ENCODE results near the gene ERVH48-1. TPM values are rescaled to one million over a fixed set of nuclear protein-coding genes. Genes with fewer than 3 reads are reported as not detected.
A peak's percentile ranks its signal among the peaks of the same experiment; 100 is the strongest.

The ERVH48-1 gene
- total and polyA plus RNA-seq, 4 donors, result 0.02 to 1.1 (median 0.15) TPM

- TF ChIP-seq, protein P1, sequence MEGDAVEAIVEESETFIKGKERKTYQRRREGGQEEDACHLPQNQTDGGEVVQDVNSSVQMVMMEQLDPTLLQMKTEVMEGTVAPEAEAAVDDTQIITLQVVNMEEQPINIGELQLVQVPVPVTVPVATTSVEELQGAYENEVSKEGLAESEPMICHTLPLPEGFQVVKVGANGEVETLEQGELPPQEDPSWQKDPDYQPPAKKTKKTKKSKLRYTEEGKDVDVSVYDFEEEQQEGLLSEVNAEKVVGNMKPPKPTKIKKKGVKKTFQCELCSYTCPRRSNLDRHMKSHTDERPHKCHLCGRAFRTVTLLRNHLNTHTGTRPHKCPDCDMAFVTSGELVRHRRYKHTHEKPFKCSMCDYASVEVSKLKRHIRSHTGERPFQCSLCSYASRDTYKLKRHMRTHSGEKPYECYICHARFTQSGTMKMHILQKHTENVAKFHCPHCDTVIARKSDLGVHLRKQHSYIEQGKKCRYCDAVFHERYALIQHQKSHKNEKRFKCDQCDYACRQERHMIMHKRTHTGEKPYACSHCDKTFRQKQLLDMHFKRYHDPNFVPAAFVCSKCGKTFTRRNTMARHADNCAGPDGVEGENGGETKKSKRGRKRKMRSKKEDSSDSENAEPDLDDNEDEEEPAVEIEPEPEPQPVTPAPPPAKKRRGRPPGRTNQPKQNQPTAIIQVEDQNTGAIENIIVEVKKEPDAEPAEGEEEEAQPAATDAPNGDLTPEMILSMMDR (IDR thresholded peaks at IDR 0.05; ENCODE audit: control extremely low read depth, extremely low read depth), result no peak
- H3K36me3 ChIP-seq (ENCODE audit: control insufficient read depth in 4 of 4, insufficient read depth in 4 of 4, low read length in 4 of 4), result peaks cover 4 to 9% (median 5%) of the 10 kb centered on the region in 4 donors
- ATAC-seq (ENCODE audit: insufficient read depth, low FRiP score), result peak; percentile 95
- peak within 1 kb of the TSS; percentile 93 to 98 for H3K27ac ChIP-seq (ENCODE audit: low read depth in 1 of 2, low read length in 1 of 2)
- no peaks in the 10 kb centered on the region for H3K9me3 ChIP-seq (ENCODE audit: control insufficient read depth in 4 of 4, insufficient read depth in 3 of 4, low read length in 3 of 4)
- H3K27me3 ChIP-seq (ENCODE audit: control insufficient read depth in 3 of 3, insufficient read depth in 3 of 3, low read length in 2 of 3), result no peaks in the 10 kb centered on the region
- WGBS, 2 donors, result 0 to 1% methylated on average over 66 to 87 of the region's 87 CpGs
- H3K4me1 ChIP-seq (ENCODE audit: control insufficient read depth in 5 of 5, insufficient read depth in 5 of 5, low read length in 5 of 5), result peaks cover 0 to 5% (median 2%) of the 10 kb centered on the region in 5 donors
- H3K9ac ChIP-seq (ENCODE audit: insufficient read depth in 1 of 2, low read length in 2 of 2), result peak within 1 kb of the TSS; percentile 90 to 93
- DNase-seq, result peak; percentile 99 to 100 (median 99)
- H3K4me3 ChIP-seq, result peak within 1 kb of the TSS; percentile 80
Measured at GRCh38 chr21:42892931-42893755, 32.3 kb downstream of the ERVH48-1 start, which contains the start of gene NDUFV3. Gene NDUFV3, plus strand, starts transcription at chr21:42893309. Its CDS starts 25 bp downstream, at chr21:42893334.

DNA sequence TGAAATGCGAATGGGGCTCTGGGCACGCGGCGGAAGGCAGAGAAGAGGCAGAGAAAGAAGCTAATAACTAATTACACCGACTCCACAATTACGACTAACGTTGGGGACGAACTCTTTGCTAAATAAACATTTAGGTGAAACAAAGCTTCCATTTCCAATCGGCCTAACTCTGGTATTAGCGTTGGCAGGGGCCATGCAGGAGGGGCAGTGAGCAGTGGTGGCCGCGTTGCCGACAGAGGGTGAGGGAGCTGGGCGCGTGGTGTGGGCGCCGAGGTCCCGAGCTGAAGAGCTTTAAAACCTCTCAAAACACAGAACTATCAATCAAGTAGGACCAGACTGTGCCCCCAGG is 32.9 kb downstream of the ERVH48-1 start:
- DNase-seq, result no peak
- Histone ChIP-seq H3K9ac (ENCODE audit: insufficient read depth in 1 of 2, low read length in 2 of 2) (peak overlapping the region; percentile 90), H3K27me3 (ENCODE audit: control insufficient read depth in 3 of 3, insufficient read depth in 3 of 3, low read length in 2 of 3) (no peaks in the 10 kb centered on the region), H3K36me3 (ENCODE audit: control insufficient read depth in 4 of 4, insufficient read depth in 4 of 4, low read length in 4 of 4) (peaks cover 4 to 9% (median 4%) of the 10 kb centered on the region in 4 donors), H3K9me3 (ENCODE audit: control insufficient read depth in 4 of 4, insufficient read depth in 3 of 4, low read length in 3 of 4) (no peaks in the 10 kb centered on the region), H3K27ac (ENCODE audit: low read depth in 1 of 2, low read length in 1 of 2) (peak overlapping the region; percentile 82 to 93), H3K4me3 (peak overlapping the region; percentile 30), H3K4me1 (ENCODE audit: control insufficient read depth in 5 of 5, insufficient read depth in 5 of 5, low read length in 5 of 5) (peaks cover 0 to 5% (median 2%) of the 10 kb centered on the region in 5 donors)
- peak; percentile 15 for ATAC-seq (ENCODE audit: insufficient read depth, low FRiP score)
- WGBS, 2 donors, result 11 to 23% methylated on average over 18 of the region's 18 CpGs
- TF ChIP-seq, protein P1 (IDR thresholded peaks at IDR 0.05; ENCODE audit: control extremely low read depth, extremely low read depth), result no peak

- H3K4me1 ChIP-seq (ENCODE audit: control insufficient read depth in 5 of 5, insufficient read depth in 5 of 5, low read length in 5 of 5), result peaks cover 0 to 2% (median 0%) of the 10 kb centered on the region in 5 donors
- WGBS, 2 donors, result 46 to 66% methylated on average over 5 of the region's 5 CpGs
- no peak for ATAC-seq (ENCODE audit: insufficient read depth, low FRiP score)
- H3K36me3 ChIP-seq (ENCODE audit: control insufficient read depth in 4 of 4, insufficient read depth in 4 of 4, low read length in 4 of 4), result no peaks in the 10 kb centered on the region
- H3K4me3 ChIP-seq, result no peak overlapping the region
- TF ChIP-seq, protein P1 (IDR thresholded peaks at IDR 0.05; ENCODE audit: control extremely low read depth, extremely low read depth), result no peak
- H3K9me3 ChIP-seq (ENCODE audit: control insufficient read depth in 4 of 4, insufficient read depth in 3 of 4, low read length in 3 of 4), result no peaks in the 10 kb centered on the region
- H3K27me3 ChIP-seq (ENCODE audit: control insufficient read depth in 3 of 3, insufficient read depth in 3 of 3, low read length in 2 of 3), result no peaks in the 10 kb centered on the region
- H3K9ac ChIP-seq (ENCODE audit: insufficient read depth in 1 of 2, low read length in 2 of 2), result no peak overlapping the region
- peak in 1 of 3 donors; percentile 11 for DNase-seq
- H3K27ac ChIP-seq (ENCODE audit: low read depth in 1 of 2, low read length in 1 of 2), result no peak overlapping the region
Measured at GRCh38 chr21:42887326-42887725, 38.1 kb downstream of the ERVH48-1 start.

Measured in lung (tissue), 12 donors.